GM21619 (cell line): ENCODE results near the gene FABP3.
A peak's percentile ranks its signal among the peaks of the same experiment; 100 is the strongest.
"Not testable (repeated sequence)": the region's sequence is repeated elsewhere in the genome, so short reads cannot be mapped to it uniquely, and the experiment has no call there.

Experiments
- ATAC-seq: cut with Tn5 transposase; IDR thresholded peaks from one replicate; pipeline ENCODE4 v1.9.1; 2021; ENCODE audit not compliant: unreplicated experiment

The FABP3 gene

DNA sequence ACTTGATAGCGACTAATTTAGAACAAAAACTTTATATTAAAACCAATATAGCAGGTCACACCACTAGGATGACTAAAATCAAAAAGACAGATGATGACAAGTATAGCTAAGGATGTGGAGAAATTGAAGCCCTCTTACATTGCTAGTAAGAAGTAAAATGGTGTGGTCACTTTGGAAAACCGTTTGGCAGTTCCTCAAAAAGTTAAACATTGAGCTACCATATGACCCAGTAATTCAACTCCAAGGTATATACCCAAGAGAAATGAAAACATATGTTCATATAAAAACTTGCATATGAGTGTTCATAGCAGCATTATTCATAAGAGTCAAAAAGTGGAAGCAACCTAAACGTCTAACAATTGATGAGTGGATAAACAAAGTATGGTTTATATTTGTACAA, 27.1 kb upstream of the FABP3 start:
- ATAC-seq, result no peak

DNA sequence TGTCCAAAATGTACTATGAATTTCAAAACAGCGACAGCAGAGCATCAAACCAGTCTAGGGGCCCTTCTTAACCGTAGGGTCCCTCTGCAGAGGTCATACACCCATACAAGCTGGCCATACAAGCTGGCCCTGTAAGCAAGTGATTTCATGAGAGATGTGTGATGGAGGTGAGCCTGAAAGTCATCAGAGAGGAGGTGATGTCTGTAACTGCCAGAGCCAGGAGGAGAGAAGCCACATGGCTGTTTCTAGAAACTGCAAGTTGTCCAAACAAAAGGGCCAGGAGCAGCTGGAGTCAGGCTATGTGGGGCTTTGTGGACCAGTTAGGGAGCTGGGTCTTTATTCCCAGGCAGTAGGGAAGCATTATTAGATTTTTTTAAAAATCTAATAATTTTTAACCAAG, 25.4 kb upstream of the FABP3 start:
- no peak for ATAC-seq

DNA sequence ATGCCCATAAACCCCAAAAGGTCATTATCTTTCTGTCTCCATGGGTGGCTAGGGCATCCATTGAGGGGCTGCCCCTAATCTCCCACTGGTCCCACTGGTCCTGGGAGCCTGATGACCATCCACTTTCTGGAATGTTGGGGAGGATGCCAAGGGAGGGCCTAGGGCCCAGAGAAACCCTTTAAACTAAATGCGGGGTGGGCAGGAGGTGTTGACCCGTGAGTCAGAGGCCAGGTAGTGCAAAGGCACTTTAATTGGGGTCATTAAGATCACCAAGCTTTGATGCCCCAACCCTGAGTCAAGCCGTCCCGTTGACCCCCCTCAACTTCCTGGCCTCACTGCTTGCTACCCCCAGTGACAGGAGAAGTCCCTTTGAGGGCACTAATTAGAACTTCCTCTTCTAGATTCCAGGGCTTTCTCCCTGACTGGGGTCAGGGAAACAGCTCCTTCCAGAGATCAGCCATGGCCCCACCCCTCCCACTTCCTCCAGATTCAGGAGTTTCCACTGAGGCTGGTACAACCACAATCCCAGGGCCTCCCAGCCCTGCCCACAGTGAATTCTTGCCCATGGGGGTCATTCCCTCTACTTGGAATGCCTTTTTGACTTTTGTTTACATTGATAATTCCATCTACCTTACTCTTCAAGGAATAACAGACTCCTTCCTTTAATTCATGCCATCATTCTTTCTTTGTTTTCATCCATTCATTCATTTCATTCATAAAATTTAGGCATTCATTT, 24.7 kb upstream of the FABP3 start:
- ATAC-seq, result no peak

DNA sequence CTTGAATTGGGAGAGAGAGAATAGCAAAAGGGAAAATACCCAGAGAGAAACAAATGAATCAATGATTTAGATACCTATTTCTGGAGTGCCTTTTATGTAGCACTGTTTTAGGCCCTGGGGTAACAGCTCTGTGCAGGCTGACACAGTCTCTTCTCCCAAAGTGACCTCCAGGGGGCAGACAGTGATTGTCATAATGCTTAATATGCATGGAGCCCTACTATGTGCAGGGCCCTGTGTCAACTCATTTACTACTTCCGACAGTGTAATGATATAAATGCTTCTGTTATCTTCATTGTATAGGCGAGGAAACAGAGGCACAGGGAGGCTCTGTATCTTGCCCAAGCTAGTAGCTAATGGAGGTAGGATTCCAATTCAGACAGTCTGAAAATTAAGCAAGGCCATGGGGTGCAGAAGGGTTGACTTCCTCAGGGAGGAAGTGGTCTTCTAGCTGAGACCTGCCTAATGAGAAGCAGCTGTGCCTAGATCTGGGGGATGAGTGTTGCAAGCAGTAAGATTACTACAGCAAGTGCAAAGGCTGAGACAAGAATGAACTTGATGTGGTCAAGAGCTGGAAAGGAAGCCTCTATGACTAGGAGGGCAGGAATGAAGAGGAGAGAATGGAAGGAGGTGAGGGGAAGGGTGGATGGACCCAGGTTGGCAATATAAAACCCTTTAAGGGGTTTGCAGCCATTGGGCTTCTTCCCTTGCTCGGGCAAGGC, 23.9 kb upstream of the FABP3 start:
- no peak for ATAC-seq

- peak; percentile 80 for ATAC-seq
Measured at GRCh38 chr1:31394584-31395193, 21.8 kb upstream of the FABP3 start.

DNA sequence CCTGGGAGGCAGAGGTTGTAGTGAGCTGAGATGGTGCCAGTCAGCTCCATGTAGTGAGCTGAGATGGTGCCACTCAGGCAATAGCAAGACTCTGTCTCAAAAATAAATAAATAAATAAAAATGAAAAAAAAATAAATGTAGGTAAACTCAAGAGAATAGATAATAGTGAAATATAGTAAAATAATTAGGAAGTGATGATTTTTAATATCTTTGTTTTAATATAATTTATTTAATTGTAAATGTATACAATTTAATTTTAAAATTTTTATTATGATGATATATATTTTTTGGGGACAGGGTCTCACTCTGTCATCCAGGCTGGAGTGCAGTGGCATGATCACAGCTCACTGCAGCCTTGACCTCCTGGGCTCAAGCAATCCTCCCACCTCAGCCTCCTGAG, 20.6 kb upstream of the FABP3 start:
- ATAC-seq, result no peak

GRCh38 chr1:31390071-31390470, 17.2 kb upstream of the FABP3 start:
- no peak for ATAC-seq

GRCh38 chr1:31389616-31390015, 16.7 kb upstream of the FABP3 start:
- ATAC-seq, result no peak

- ATAC-seq, result no peak
Measured at GRCh38 chr1:31387612-31388011, 14.7 kb upstream of the FABP3 start.

- not testable (repeated sequence) for ATAC-seq
Measured at GRCh38 chr1:31386576-31387243, 13.8 kb upstream of the FABP3 start.

DNA sequence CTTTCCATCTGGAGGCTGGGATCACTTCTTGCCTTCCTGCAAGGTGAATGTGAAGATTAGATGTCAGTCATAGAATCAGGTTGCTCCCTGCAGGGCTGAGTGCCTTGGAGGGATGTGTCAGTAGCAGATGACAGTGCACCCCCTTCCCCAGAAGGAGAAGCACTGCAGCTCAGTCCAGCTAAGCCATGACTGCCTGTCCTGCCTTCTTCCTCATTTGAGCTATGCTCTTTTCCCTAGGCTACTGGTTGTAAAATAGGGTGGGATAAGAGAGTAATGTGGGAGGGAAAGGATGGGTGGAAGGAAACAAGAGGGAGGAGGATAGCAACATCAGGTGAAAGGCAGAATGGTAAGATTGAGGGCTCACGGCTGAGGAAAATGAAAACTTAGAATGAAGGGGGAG, 11.1 kb upstream of the FABP3 start:
- no peak for ATAC-seq

DNA sequence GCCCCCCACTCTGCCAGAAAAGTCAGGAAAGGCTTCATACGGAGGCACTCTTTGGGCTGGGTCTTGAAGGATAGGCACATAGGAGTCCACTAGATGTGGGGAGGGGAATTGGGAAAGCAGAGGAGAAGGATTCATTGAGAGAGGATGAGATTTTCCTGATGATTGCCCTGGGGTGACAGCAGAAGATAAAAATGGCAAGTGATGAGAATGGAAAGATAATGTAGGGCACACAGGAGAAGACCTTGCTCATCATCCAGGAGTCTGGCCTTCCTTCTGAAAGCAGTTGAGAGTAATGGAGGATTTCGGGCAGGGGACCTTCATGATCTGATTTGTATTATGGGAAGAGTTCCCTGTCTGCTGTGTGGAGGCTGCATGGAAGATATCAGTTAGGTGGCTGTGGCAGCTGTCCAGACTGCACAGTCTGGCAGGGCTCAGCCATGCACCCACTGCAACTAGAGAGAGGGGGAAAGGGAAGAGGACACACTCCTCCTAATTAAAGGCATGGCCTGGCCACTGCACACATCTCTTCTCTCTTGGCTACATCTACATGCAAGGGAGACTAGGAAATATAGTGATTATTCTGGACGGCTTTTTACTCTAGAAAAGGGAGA, 9.6 kb upstream of the FABP3 start:
- ATAC-seq, result no peak

GRCh38 chr1:31381394-31382294, 8.8 kb upstream of the FABP3 start:
- no peak for ATAC-seq

GRCh38 chr1:31380181-31380580, 7.3 kb upstream of the FABP3 start:
- no peak for ATAC-seq

GRCh38 chr1:31378001-31378400, 5.1 kb upstream of the FABP3 start:
- ATAC-seq, result no peak

DNA sequence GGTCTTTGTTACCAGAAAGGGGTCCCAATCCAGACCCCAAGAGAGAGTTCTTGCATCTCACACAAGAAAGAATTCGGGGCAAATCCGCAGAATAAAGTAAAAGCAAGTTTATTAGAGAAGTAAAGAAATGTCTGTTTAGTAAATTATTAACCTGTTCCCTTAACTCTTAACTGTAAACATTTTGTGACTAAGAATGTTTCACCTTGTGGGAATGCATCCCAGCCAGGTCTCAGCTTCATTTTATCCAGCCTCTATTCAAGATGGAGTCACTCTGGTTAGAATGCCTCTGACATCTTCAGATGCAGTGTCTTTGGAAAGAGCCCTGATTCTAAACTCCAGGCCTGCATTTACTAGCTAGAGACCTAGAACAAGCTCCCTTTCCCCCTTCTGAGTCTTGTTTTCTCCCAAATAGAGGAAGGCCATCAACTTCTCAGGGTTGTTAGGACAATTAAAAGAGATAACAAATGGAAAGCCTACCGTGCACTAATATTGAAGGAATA, 4.5 kb upstream of the FABP3 start:
- no peak for ATAC-seq

- ATAC-seq, result no peak
Measured at GRCh38 chr1:31376375-31377134, 3.7 kb upstream of the FABP3 start.

- no peak for ATAC-seq
Measured at GRCh38 chr1:31374511-31375196, 1.8 kb upstream of the FABP3 start.
